Vagina (tissue), 2 donors: ENCODE data around the gene PHF20.
"Not testable (repeated sequence)": the region's sequence is repeated elsewhere in the genome, so short reads cannot be mapped to it uniquely, and the experiment has no call there.

Source experiments
- POLR2A ChIP-seq, 2 donors: fragments of 450-650 bp; IDR thresholded peaks; one replicate each; pipeline ENCODE4 v1.6.1; 2017; ENCODE audit warnings: antibody characterized with exemption in 2 of 2, mild to moderate bottlenecking in 2 of 2, moderate library complexity in 2 of 2
- POLR2AphosphoS5 ChIP-seq, 2 donors: sonication (generic); formaldehyde crosslinking; IDR thresholded peaks; one replicate each; pipeline ENCODE4 v1.9.0; 2017; ENCODE audit warnings: antibody characterized with exemption in 2 of 2, mild to moderate bottlenecking in 2 of 2, low read depth in 1 of 2; ENCODE audit not compliant: insufficient read depth in 1 of 2

DNA sequence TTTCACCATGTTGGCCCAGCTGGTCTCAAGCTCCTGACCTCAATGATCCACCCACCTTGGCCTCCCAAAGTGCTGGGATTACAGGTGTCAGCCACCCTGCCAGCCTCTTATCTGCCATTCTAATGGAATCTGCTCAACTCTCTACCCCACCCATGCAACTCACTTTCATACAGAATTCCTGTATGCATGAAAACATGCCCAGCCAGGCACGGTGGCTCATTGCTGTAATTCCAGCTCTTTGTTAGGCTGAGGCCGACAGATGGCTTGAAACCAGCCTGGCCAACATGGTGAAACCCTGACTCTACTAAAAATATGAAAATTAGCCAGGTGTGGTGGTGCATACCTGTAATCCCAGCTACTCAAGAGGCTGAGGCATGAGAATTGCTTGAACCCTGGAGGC lies 6.9 kb upstream of the PHF20 start:
- not testable (repeated sequence) for TF ChIP-seq POLR2A (IDR thresholded peaks at IDR 0.05); POLR2AphosphoS5 (IDR thresholded peaks at IDR 0.05; ENCODE audit: insufficient read depth in 1 of 2, low read depth in 1 of 2)
